ENCODE results near the gene IFIT3. TPM values are rescaled to one million over a fixed set of nuclear protein-coding genes. Genes with fewer than 3 reads are reported as not detected.
A peak's percentile ranks its signal among the peaks of the same experiment; 100 is the strongest.

The IFIT3 gene
- total RNA-seq, 2 experiments from 2014 or later: 19.2 to 21.1 TPM

DNA sequence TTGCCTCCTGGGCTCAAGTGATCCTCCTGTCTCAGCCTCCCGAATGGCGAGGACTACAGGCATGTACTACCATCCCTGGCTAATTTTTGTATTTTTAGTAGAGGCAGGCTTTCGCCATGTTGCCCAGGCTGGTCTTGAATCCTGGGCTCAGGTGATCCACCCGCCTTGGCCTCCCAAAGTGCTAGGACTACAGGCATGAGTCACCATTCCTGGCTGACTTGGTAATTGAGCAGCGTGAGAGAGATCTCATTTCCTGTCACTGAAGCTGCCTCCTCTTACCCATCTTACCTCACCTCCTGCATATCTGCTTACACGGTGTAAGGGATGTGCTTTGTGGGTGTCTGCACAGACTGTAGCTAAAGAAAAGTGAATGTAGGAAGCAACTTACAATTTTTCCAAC lies 9.7 kb downstream of the IFIT3 start:
- Mint-ChIP-seq H3K27me3 (peaks cover 5% of the 10 kb centered on the region), H3K4me3 (no peak overlapping the region), H3K9me3 (ENCODE audit: low read depth) (no peaks in the 10 kb centered on the region), H3K4me1 (peaks cover 41% of the 10 kb centered on the region), H3K36me3 (ENCODE audit: low read depth) (peaks cover 21% of the 10 kb centered on the region), H3K27ac (no peak overlapping the region)
- peak; percentile 72 for ATAC-seq
- intact Hi-C loops (cut with DNase I, micrococcal nuclease): no loop called here
- ChIA-PET CTCF (no interaction called here), POLR2A (interaction anchor here (0.6 kb wide), 1 partner anchor 300 kb away, joined by 3 read pairs; no protein-coding TSS in a partner anchor)
- DNase-seq: peak; percentile 67

DNA sequence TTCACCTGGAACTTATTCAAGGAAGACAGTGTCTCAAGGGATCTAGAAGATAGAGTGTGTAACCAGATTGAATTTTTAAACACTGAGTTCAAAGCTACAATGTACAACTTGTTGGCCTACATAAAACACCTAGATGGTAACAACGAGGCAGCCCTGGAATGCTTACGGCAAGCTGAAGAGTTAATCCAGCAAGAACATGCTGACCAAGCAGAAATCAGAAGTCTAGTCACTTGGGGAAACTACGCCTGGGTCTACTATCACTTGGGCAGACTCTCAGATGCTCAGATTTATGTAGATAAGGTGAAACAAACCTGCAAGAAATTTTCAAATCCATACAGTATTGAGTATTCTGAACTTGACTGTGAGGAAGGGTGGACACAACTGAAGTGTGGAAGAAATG lies 10.9 kb downstream of the IFIT3 start:
- DNase-seq: no peak
- H3K27ac Mint-ChIP-seq: no peak overlapping the region
- H3K36me3 Mint-ChIP-seq (ENCODE audit: low read depth): peaks cover 21% of the 10 kb centered on the region
- H3K4me1 Mint-ChIP-seq: peaks cover 28% of the 10 kb centered on the region
- intact Hi-C loops (cut with DNase I, micrococcal nuclease): no loop called here
- H3K9me3 Mint-ChIP-seq (ENCODE audit: low read depth): no peaks in the 10 kb centered on the region
- ChIA-PET POLR2A (no interaction called here), CTCF (no interaction called here)
- no peak for ATAC-seq
- no peak overlapping the region for H3K4me3 Mint-ChIP-seq
- H3K27me3 Mint-ChIP-seq: peaks cover 9% of the 10 kb centered on the region

DNA sequence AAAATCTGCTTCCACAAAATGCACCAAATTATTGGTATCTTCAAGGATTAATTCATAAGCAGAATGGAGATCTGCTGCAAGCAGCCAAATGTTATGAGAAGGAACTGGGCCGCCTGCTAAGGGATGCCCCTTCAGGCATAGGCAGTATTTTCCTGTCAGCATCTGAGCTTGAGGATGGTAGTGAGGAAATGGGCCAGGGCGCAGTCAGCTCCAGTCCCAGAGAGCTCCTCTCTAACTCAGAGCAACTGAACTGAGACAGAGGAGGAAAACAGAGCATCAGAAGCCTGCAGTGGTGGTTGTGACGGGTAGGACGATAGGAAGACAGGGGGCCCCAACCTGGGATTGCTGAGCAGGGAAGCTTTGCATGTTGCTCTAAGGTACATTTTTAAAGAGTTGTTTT lies 12.1 kb downstream of the IFIT3 start:
- DNase-seq (no peak), ATAC-seq (no peak)
- Mint-ChIP-seq H3K4me3 (no peak overlapping the region), H3K27ac (no peak overlapping the region), H3K27me3 (peaks cover 8% of the 10 kb centered on the region), H3K9me3 (ENCODE audit: low read depth) (no peaks in the 10 kb centered on the region), H3K36me3 (ENCODE audit: low read depth) (peaks cover 21% of the 10 kb centered on the region), H3K4me1 (peaks cover 22% of the 10 kb centered on the region)
- ChIA-PET POLR2A (no interaction called here), CTCF (interaction anchor here (0.8 kb wide), 1 partner anchor 29 kb away, joined by 3 read pairs; no protein-coding TSS in a partner anchor)
- intact Hi-C loops (cut with DNase I, micrococcal nuclease): no loop called here

DNA sequence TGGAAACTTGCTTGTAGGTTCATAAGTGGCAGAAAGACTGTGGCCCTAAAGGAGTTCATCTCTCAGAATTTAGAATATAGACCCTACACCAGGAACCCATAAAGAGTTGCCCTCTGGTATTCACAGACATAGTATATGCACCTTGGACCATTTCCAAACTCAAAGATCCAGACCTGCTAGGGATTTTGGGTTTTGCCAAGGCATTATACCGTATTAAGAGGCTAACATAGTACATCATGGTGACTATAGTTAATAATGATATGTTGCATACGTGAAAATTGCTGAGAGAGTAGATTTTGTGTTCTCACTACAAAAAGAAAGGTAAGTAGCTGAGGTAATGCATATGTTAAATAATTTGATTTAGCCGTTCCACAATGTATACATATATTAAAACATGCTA lies 13.9 kb downstream of the IFIT3 start:
- Mint-ChIP-seq H3K4me1 (peaks cover 11% of the 10 kb centered on the region), H3K9me3 (ENCODE audit: low read depth) (no peaks in the 10 kb centered on the region), H3K27ac (no peak overlapping the region), H3K36me3 (ENCODE audit: low read depth) (peaks cover 21% of the 10 kb centered on the region), H3K4me3 (no peak overlapping the region), H3K27me3 (peaks cover 15% of the 10 kb centered on the region)
- POLR2A ChIA-PET: no interaction called here
- ATAC-seq: no peak
- intact Hi-C loops (cut with DNase I, micrococcal nuclease): no loop called here
- DNase-seq: no peak
- CTCF ChIA-PET: no interaction called here

DNA sequence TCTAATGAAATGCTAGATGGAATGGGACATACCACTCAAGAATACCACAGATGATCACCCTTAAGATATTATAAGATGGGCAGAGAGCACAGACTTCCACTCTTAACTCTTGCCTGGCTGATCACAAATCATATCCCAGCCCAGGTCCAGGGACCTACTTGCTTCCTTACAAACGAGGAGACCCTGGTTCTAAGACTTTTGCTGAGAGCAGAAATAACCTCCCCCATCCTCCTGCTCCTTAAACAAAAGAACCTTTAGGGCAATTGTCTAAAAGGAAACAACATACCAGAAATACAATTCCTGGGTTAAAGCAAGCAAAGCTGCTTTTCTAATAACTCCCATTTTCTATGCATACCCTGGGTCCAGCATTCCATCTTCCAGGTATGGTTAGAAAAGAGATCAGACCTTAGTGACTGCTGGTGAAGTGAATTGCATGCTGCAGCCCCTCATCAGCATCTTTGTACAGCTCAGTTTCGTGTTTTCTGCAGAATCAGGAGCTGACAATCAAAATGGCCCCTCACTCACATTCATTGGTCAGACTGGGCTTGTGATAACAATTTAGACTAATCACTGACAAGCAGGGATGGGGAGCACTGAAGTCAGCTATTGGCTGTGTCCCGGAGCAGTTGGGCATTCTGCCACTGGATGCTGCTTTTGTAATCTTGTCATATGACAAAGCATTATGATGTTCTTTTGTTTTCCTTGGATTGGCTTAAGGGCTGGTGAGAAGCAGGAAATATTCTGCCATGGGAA lies 14.6 kb downstream of the IFIT3 start:
- Mint-ChIP-seq H3K27me3 (peaks cover 12% of the 10 kb centered on the region), H3K36me3 (ENCODE audit: low read depth) (peaks cover 21% of the 10 kb centered on the region), H3K27ac (no peak overlapping the region), H3K9me3 (ENCODE audit: low read depth) (no peaks in the 10 kb centered on the region), H3K4me1 (peaks cover 6% of the 10 kb centered on the region), H3K4me3 (no peak overlapping the region)
- intact Hi-C loops (cut with DNase I, micrococcal nuclease): no loop called here
- ATAC-seq: no peak
- ChIA-PET POLR2A (no interaction called here), CTCF (no interaction called here)
- no peak for DNase-seq

DNA sequence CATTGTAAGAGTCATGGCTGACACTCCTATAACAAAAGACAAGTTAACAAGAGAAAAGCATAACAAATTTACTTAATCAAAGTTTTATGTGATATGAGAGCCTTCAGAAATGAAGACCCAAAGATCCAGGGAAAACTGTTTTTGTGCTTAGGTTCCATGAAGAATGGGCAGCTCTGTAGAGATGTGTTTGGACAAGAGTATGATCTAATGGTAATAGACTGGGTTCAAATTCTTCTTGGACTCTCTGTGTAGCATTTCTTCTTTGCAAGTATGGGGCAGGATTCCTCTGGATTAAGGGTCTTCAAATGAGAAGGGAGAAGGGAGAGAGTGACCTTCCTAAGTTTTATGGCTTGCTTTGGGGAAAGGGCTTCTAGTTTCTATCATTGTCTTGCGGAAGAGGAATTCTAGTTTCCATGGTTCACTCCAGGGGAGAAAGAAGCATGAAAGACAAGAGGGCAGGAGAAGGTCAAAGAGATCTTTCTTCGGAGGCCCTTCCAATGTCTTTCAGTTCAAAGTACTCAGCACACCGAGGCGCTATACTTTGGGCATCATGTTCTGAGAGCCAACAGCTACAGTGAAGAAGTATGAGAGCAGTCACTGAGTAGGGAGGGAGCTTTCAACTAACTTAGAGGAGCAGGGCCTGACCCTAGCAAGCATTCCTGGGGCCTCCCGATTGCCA lies 15.4 kb downstream of the IFIT3 start:
- ATAC-seq (no peak), DNase-seq (no peak)
- peaks cover 12% of the 10 kb centered on the region for H3K27me3 Mint-ChIP-seq
- ChIA-PET POLR2A (no interaction called here), CTCF (no interaction called here)
- H3K9me3 Mint-ChIP-seq (ENCODE audit: low read depth): no peaks in the 10 kb centered on the region
- H3K27ac Mint-ChIP-seq: no peak overlapping the region
- H3K4me3 Mint-ChIP-seq: no peak overlapping the region
- peaks cover 21% of the 10 kb centered on the region for H3K36me3 Mint-ChIP-seq (ENCODE audit: low read depth)
- peaks cover 7% of the 10 kb centered on the region for H3K4me1 Mint-ChIP-seq
- intact Hi-C loops (cut with DNase I, micrococcal nuclease): no loop called here

DNA sequence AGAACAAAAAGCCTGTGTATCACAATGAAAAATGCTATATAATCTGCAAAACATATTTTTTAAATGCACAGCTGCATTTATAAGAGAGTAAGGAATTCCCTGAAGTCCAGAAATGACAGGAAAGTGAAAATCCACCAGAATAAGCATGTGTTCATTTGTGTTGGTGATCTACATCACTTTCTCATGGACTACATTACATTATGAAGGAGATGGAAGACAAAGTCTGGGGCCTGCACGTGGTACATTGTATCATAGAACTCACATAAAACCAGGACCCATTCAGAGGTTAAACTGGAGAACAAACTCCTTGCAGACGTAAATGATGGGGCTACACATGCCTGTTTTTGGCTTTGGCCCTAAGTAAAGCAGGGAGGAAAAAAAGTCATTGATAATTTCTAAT lies 16.4 kb downstream of the IFIT3 start:
- Mint-ChIP-seq H3K27ac (no peak overlapping the region), H3K4me1 (peaks cover 9% of the 10 kb centered on the region), H3K27me3 (peaks cover 13% of the 10 kb centered on the region), H3K9me3 (ENCODE audit: low read depth) (no peaks in the 10 kb centered on the region), H3K36me3 (ENCODE audit: low read depth) (peaks cover 13% of the 10 kb centered on the region), H3K4me3 (no peak overlapping the region)
- intact Hi-C loops (cut with DNase I, micrococcal nuclease): no loop called here
- CTCF ChIA-PET: no interaction called here
- POLR2A ChIA-PET: no interaction called here
- no peak for DNase-seq
- no peak for ATAC-seq

DNA sequence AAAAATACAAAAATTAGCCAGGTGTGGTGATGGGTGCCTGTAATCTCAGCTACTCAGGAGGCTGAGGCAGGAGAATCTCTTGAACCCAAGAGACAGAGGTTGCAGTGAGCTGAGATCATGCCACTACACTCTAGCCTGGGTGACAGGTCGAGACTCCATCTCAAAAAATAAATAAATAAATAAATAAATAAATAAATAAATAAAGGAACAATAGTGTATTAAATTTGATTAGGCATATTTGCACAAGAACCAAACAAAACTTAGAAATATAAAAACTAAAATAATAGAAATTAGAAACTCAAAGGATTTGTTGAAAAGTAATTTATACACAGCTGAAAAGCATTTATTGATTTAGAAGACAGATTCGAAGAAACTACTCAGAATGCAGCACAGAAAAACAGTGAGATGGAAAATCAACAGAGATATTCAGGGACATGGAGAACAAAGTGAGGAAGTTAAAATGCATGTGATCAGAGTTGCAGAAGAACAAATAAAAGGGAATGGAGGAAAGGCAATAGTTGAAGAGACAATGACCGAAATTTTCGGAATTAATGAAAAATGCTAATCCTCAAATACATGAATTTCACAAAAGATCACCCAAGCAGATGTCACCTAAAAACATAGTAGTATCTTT lies 17.7 kb downstream of the IFIT3 start:
- intact Hi-C loops (cut with DNase I, micrococcal nuclease): no loop called here
- no peak overlapping the region for H3K27ac Mint-ChIP-seq
- CTCF ChIA-PET: interaction anchor here (0.8 to 2.0 kb wide), 2 partner anchors 23 to 69 kb away, joined by 4 to 8 read pairs; partner anchors contain the start of gene IFIT5
- peaks cover 17% of the 10 kb centered on the region for H3K27me3 Mint-ChIP-seq
- H3K4me1 Mint-ChIP-seq: peaks cover 10% of the 10 kb centered on the region
- H3K36me3 Mint-ChIP-seq (ENCODE audit: low read depth): peaks cover 3% of the 10 kb centered on the region
- POLR2A ChIA-PET: no interaction called here
- H3K4me3 Mint-ChIP-seq: no peak overlapping the region
- no peak for DNase-seq
- no peaks in the 10 kb centered on the region for H3K9me3 Mint-ChIP-seq (ENCODE audit: low read depth)
- ATAC-seq: no peak

DNA sequence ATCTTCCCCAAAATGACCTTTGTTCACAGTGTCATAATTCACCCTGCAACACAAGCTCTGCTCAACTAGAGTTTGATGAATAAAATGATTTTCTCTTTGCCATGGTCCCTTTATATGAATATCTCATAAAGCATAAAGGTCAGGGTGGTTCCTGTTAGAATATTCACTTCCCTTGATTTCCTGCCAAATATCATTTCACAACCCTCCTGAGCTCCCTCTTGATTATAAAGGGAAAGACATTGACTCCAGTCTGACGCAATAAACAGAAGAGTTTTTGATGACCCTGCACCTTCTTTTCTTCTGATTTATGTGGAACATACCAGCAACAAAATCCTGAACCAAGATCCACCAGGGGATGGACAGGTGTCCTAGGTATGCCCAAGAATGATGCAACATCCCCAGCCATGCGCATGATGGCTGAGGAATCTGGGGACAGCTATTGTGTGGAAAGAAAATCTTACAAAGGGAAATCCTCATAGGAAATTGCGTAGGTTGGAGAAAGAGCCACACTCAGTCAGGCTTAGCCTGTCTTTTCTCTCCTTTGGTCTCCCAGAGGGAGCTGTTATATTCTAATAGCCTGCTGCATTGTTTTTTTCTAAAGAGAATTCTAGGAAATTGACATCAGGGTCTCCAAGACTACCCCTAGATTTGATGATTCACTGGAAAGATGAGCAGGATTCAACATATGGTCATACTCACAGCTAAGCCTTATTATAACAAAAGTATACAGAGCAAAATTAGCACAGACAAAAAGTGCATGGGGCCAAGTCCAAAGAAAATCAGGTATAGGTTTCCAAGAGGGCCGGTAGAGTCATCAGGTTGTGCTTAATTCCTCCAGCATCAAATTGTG lies 18.8 kb downstream of the IFIT3 start:
- ChIA-PET CTCF (interaction anchor here (0.7 to 2.0 kb wide), 3 partner anchors 22 to 68 kb away, joined by 3 to 8 read pairs (median 4); partner anchors contain the start of gene IFIT5), POLR2A (interaction anchor here (0.7 kb wide), 1 partner anchor 14 kb away, joined by 3 read pairs; no protein-coding TSS in a partner anchor)
- no peak overlapping the region for H3K27ac Mint-ChIP-seq
- no peak for ATAC-seq
- no peak for DNase-seq
- H3K36me3 Mint-ChIP-seq (ENCODE audit: low read depth): no peaks in the 10 kb centered on the region
- H3K4me1 Mint-ChIP-seq: peaks cover 21% of the 10 kb centered on the region
- H3K4me3 Mint-ChIP-seq: no peak overlapping the region
- H3K27me3 Mint-ChIP-seq: peaks cover 18% of the 10 kb centered on the region
- intact Hi-C loops (cut with DNase I, micrococcal nuclease): no loop called here
- no peaks in the 10 kb centered on the region for H3K9me3 Mint-ChIP-seq (ENCODE audit: low read depth)

DNA sequence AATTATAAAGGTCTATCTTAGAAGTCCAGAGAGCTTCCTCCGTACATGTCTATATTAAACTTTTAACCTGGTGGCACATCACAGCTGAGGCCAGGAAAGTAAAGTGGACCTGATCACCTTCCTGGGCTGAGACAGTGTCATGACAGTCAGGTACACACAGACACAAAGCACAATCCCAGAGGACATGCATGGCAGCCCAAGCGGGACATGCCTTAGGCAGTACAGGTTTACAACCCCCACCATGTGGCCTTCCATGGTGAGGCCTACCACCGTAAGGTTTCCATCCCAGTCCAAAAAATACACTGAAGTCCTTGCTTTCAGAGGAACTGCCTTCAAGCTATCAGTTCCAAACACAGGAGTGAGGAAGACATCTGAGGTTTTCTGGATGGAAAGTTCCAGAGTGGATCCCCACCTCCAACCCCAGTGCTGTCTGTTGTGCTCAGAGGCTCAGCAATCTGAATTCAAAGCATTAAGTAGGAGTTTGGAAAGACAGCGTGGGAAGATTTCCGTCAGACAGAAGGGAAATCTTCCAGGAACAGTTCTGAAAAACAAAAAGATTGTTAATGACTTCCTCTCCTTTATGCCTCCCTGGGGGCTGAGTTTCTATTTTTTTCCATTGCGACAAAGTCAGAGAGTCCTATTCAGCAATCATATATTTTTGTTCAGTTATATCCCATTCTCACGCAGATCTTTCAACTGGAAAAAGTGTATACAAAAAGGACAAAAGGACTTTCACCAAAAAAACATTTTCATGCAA lies 20.1 kb downstream of the IFIT3 start:
- DNase-seq (no peak), ATAC-seq (no peak)
- H3K4me3 Mint-ChIP-seq: no peak overlapping the region
- peaks cover 20% of the 10 kb centered on the region for H3K27me3 Mint-ChIP-seq
- H3K4me1 Mint-ChIP-seq: peaks cover 28% of the 10 kb centered on the region
- no peaks in the 10 kb centered on the region for H3K9me3 Mint-ChIP-seq (ENCODE audit: low read depth)
- ChIA-PET POLR2A (no interaction called here), CTCF (interaction anchor here (0.6 to 2.0 kb wide), 3 partner anchors 21 to 73 kb away, joined by 3 to 8 read pairs (median 6); no protein-coding TSS in a partner anchor)
- no peaks in the 10 kb centered on the region for H3K36me3 Mint-ChIP-seq (ENCODE audit: low read depth)
- intact Hi-C loops (cut with DNase I, micrococcal nuclease): no loop called here
- no peak overlapping the region for H3K27ac Mint-ChIP-seq

DNA sequence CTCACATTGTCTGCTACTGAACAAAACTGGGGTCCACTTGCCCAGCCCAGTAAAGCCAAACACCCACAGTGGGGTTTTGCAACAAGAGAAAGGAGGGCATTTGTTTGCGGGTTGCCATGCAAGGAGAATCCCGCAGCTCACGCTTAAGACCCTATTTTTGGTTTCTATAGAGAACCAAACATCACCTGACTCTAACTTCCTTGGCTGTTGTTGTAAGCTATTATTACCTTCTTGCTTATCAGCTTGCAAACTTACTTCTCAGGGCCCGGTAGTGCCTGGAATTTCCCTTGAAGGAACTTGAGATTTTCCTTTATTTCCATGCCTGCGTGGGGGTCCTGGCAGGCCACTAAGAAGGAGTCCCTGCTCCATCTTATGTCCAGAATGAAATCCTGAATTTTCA lies 20.7 kb downstream of the IFIT3 start:
- no peak overlapping the region for H3K27ac Mint-ChIP-seq
- intact Hi-C loops (cut with DNase I, micrococcal nuclease): no loop called here
- peaks cover 16% of the 10 kb centered on the region for H3K27me3 Mint-ChIP-seq
- no peak for ATAC-seq
- ChIA-PET CTCF (interaction anchor here (0.6 kb wide), 1 partner anchor 64 kb away, joined by 3 read pairs; no protein-coding TSS in a partner anchor), POLR2A (no interaction called here)
- no peak overlapping the region for H3K4me3 Mint-ChIP-seq
- DNase-seq: no peak
- peaks cover 28% of the 10 kb centered on the region for H3K4me1 Mint-ChIP-seq
- no peaks in the 10 kb centered on the region for H3K36me3 Mint-ChIP-seq (ENCODE audit: low read depth)
- no peaks in the 10 kb centered on the region for H3K9me3 Mint-ChIP-seq (ENCODE audit: low read depth)

Data from activated CD4-positive, alpha-beta T cell treated with anti-CD3 and anti-CD28 coated beads for 36 hours (primary cell).